Measurements from ENCODE around the gene POLD3. TPM values are rescaled to one million over a fixed set of nuclear protein-coding genes. Genes with fewer than 3 reads are reported as not detected.

Gene POLD3
- total and polyA plus RNA-seq, 2 donors (not counting 1 experiment from before 2014, with no cell fraction given), result 4.6 to 17.6 TPM

GRCh38 chr11:74641289-74641688 is 48.9 kb downstream of the POLD3 start:
- Mint-ChIP-seq H3K27me3 (no peaks in the 10 kb centered on the region), H3K9me3 (ENCODE audit: insufficient read depth) (no peaks in the 10 kb centered on the region), H3K4me1 (no peaks in the 10 kb centered on the region), H3K4me3 (no peak overlapping the region), H3K27ac (no peak overlapping the region)
- H3K9me3 ChIP-seq (ENCODE audit: control extremely low read depth in 1 of 3, control insufficient read depth in 2 of 3, insufficient read depth in 1 of 3, low read length in 2 of 3), result no peaks in the 10 kb centered on the region
- POLR2A ChIA-PET, result no interaction called here
- no peak for ATAC-seq (ENCODE audit: low read depth)
- no peak overlapping the region for H3K27ac ChIP-seq (ENCODE audit: low read length in 2 of 2)
- CTCF ChIA-PET, result no interaction called here
- H3K9ac ChIP-seq (ENCODE audit: low read length), result no peak overlapping the region
- H4K20me1 ChIP-seq (ENCODE audit: control insufficient read depth, insufficient read depth, low read length, poor library complexity, severe bottlenecking), result no peaks in the 10 kb centered on the region
- no peak overlapping the region for H2AFZ ChIP-seq (ENCODE audit: insufficient read depth, low read depth, low read length, poor library complexity, severe bottlenecking)
- H3K4me3 ChIP-seq (ENCODE audit: control extremely low read depth in 1 of 5, extremely low read depth in 1 of 5, insufficient read depth in 1 of 5, low read depth in 2 of 5, low read length in 4 of 5), result no peak overlapping the region
- H3K27me3 ChIP-seq (replicated peaks in 1 of 4; ENCODE audit: control extremely low read depth in 1 of 4, control insufficient read depth in 3 of 4, insufficient read depth in 4 of 4, low read length in 3 of 4), result no peaks in the 10 kb centered on the region
- H3K4me2 ChIP-seq (replicated peaks; ENCODE audit: low read depth, low read length, poor library complexity, severe bottlenecking), result no peak overlapping the region
- TF ChIP-seq CTCF (IDR thresholded peaks at IDR 0.05), result no peak
- no peaks in the 10 kb centered on the region for H3K79me2 ChIP-seq (ENCODE audit: control insufficient read depth, insufficient read depth, low read length)
- H3K4me1 ChIP-seq (ENCODE audit: control insufficient read depth in 2 of 2, insufficient read depth in 2 of 2, low read length in 2 of 2), result no peaks in the 10 kb centered on the region
- intact Hi-C loops (cut with micrococcal nuclease), result no loop called here
- DNase-seq, result no peak
- 100% methylated on average over 2 of the region's 8 CpGs for WGBS (ENCODE audit: insufficient coverage)
- H3K36me3 ChIP-seq (replicated peaks in 1 of 2; ENCODE audit: control extremely low read depth in 1 of 2, control insufficient read depth in 1 of 2, extremely low read depth in 1 of 2, insufficient read depth in 2 of 2, low read length in 1 of 2), result peaks cover 0 to 41% of the 10 kb centered on the region in 2 experiments

- Histone ChIP-seq H3K9ac (ENCODE audit: low read length) (no peak overlapping the region), H4K20me1 (ENCODE audit: control insufficient read depth, insufficient read depth, low read length, poor library complexity, severe bottlenecking) (no peaks in the 10 kb centered on the region), H3K4me1 (ENCODE audit: control insufficient read depth in 2 of 2, insufficient read depth in 2 of 2, low read length in 2 of 2) (no peaks in the 10 kb centered on the region), H2AFZ (ENCODE audit: insufficient read depth, low read depth, low read length, poor library complexity, severe bottlenecking) (no peak overlapping the region), H3K27ac (ENCODE audit: low read length in 2 of 2) (no peak overlapping the region), H3K4me2 (replicated peaks; ENCODE audit: low read depth, low read length, poor library complexity, severe bottlenecking) (no peak overlapping the region), H3K9me3 (ENCODE audit: control extremely low read depth in 1 of 3, control insufficient read depth in 2 of 3, insufficient read depth in 1 of 3, low read length in 2 of 3) (no peaks in the 10 kb centered on the region), H3K79me2 (ENCODE audit: control insufficient read depth, insufficient read depth, low read length) (no peaks in the 10 kb centered on the region), H3K27me3 (replicated peaks in 1 of 4; ENCODE audit: control extremely low read depth in 1 of 4, control insufficient read depth in 3 of 4, insufficient read depth in 4 of 4, low read length in 3 of 4) (no peaks in the 10 kb centered on the region), H3K36me3 (replicated peaks in 1 of 2; ENCODE audit: control extremely low read depth in 1 of 2, control insufficient read depth in 1 of 2, extremely low read depth in 1 of 2, insufficient read depth in 2 of 2, low read length in 1 of 2) (peaks cover 0 to 36% of the 10 kb centered on the region in 2 experiments), H3K4me3 (ENCODE audit: control extremely low read depth in 1 of 5, extremely low read depth in 1 of 5, insufficient read depth in 1 of 5, low read depth in 2 of 5, low read length in 4 of 5) (no peak overlapping the region)
- ChIA-PET CTCF (no interaction called here), POLR2A (no interaction called here)
- no peaks in the 10 kb centered on the region for H3K27me3 Mint-ChIP-seq
- H3K4me3 Mint-ChIP-seq, result no peak overlapping the region
- WGBS (ENCODE audit: insufficient coverage), result 97% methylated on average over 4 of the region's 4 CpGs
- TF ChIP-seq EZH2 (IDR thresholded peaks at IDR 0.05; ENCODE audit: borderline replicate concordance, insufficient read depth, low read depth, low read length, poor library complexity, severe bottlenecking), result no peak
- TF ChIP-seq CTCF (IDR thresholded peaks at IDR 0.05), result no peak
- no peaks in the 10 kb centered on the region for H3K9me3 Mint-ChIP-seq (ENCODE audit: insufficient read depth)
- intact Hi-C loops (cut with micrococcal nuclease), result no loop called here
- DNase-seq, result no peak
- no peaks in the 10 kb centered on the region for H3K4me1 Mint-ChIP-seq
- H3K27ac Mint-ChIP-seq, result no peak overlapping the region
- no peak for ATAC-seq (ENCODE audit: low read depth)
These were observed 49.5 kb downstream of the POLD3 start for GRCh38 chr11:74641905-74642304.

Data from B cell (primary cell).